Activated CD4-positive, alpha-beta T cell treated with anti-CD3 and anti-CD28 coated beads, Interleukin-2, Interleukin-4, amounts not matched to agents 100 ng/mL and 50 ng/mL, durations not matched to agents 16 hours and 8 hours (primary cell): ENCODE results near the gene SH3BGRL3.
"Not testable (repeated sequence)": the region's sequence is repeated elsewhere in the genome, so short reads cannot be mapped to it uniquely, and the experiment has no call there.

Source experiments
- DNase-seq: peaks from one replicate; pipeline ENCODE4 v3.0.0-alpha.2; 2020; ENCODE audit warnings: low spot score

The SH3BGRL3 gene

GRCh38 chr1:26290882-26291261 lies 11.0 kb downstream of the SH3BGRL3 start:
- no peak for DNase-seq

GRCh38 chr1:26291433-26291832 lies 11.5 kb downstream of the SH3BGRL3 start:
- no peak for DNase-seq

GRCh38 chr1:26291939-26292338 lies 12.1 kb downstream of the SH3BGRL3 start:
- no peak for DNase-seq

- DNase-seq: not testable (repeated sequence)
Observed at GRCh38 chr1:26292735-26293134, 12.8 kb downstream of the SH3BGRL3 start.

- no peak for DNase-seq
Observed at GRCh38 chr1:26293911-26294463, 14.1 kb downstream of the SH3BGRL3 start.

GRCh38 chr1:26295194-26296138 lies 15.6 kb downstream of the SH3BGRL3 start:
- DNase-seq: no peak

GRCh38 chr1:26296340-26297056 lies 16.6 kb downstream of the SH3BGRL3 start:
- no peak for DNase-seq

GRCh38 chr1:26297057-26297790 lies 17.3 kb downstream of the SH3BGRL3 start:
- no peak for DNase-seq

- no peak for DNase-seq
Observed at GRCh38 chr1:26297791-26298124, 17.9 kb downstream of the SH3BGRL3 start.

- DNase-seq: no peak
Observed at GRCh38 chr1:26300578-26301275, 20.8 kb downstream of the SH3BGRL3 start.

GRCh38 chr1:26302733-26303405 lies 23.0 kb downstream of the SH3BGRL3 start:
- no peak for DNase-seq

GRCh38 chr1:26305667-26306289 lies 25.9 kb downstream of the SH3BGRL3 start:
- DNase-seq: no peak

- peak; percentile 98 for DNase-seq
Observed at GRCh38 chr1:26306290-26307229, 26.7 kb downstream of the SH3BGRL3 start, which contains the start of gene UBXN11. Gene UBXN11 (minus strand): TSS chr1:26306636. CDS start chr1:26302883, 3,753 bp downstream.

GRCh38 chr1:26307363-26307781 lies 27.5 kb downstream of the SH3BGRL3 start:
- no peak for DNase-seq

GRCh38 chr1:26307966-26308899 lies 28.3 kb downstream of the SH3BGRL3 start:
- peak; percentile 46 for DNase-seq

GRCh38 chr1:26314501-26314900 lies 34.6 kb downstream of the SH3BGRL3 start:
- DNase-seq: no peak

GRCh38 chr1:26315874-26316850 lies 36.3 kb downstream of the SH3BGRL3 start:
- no peak for DNase-seq
